Natural killer cell treated with Interleukin-12 subunit alpha and Interleukin-12 subunit beta and Interleukin-15 and Interleukin-18, amount 100 ng/mL, for 72 hours (primary cell): ENCODE data around the gene PTCD1. TPM values are rescaled to one million over a fixed set of nuclear protein-coding genes. Genes with fewer than 3 reads are reported as not detected.

ENCODE experiments used
- ATAC-seq, 2 donors: fragments of 150-1000 bp; cut with Tn5 transposase in 1 of 2; sonication (Bioruptor Pico), chemical (Tn5 transposase) in 1 of 2; 2 replicates each; pipeline ENCODE4 v1.10.0; 2021
- DNase-seq: peaks from one replicate; pipeline ENCODE4 v3.0.0; 2022; ENCODE audit warnings: low spot score
- H3K27ac Mint-ChIP-seq, 2 donors: 1 replicate in 1 of 2; 2 replicates in 1 of 2; pipeline ENCODE4 v1.8.0; 2022; ENCODE audit warnings: mixed read lengths in 2 of 2, mild to moderate bottlenecking in 1 of 2, moderate library complexity in 1 of 2
- H3K27me3 Mint-ChIP-seq, 2 donors: 1 replicate in 1 of 2; 2 replicates in 1 of 2; pipeline ENCODE4 v1.8.0; 2022; ENCODE audit warnings: mixed read lengths in 2 of 2
- H3K36me3 Mint-ChIP-seq: one replicate; pipeline ENCODE4 v1.8.0; 2022; ENCODE audit warnings: mixed read lengths
- H3K4me1 Mint-ChIP-seq, 2 donors: 1 replicate in 1 of 2; 2 replicates in 1 of 2; pipeline ENCODE4 v1.8.0; 2022; ENCODE audit warnings: low read depth in 2 of 2, mixed read lengths in 2 of 2, mild to moderate bottlenecking in 1 of 2
- H3K4me3 Mint-ChIP-seq: one replicate; pipeline ENCODE4 v1.8.0; 2022; ENCODE audit warnings: mixed read lengths
- H3K9me3 Mint-ChIP-seq: 2 replicates; pipeline ENCODE4 v1.8.0; 2022; ENCODE audit warnings: mixed read lengths
- total RNA-seq, 2 donors: library from RNA; stranded (reverse); gene quantifications; one replicate each; pipeline ENCODE4 v1.2.3, GENCODE V29; 2022

The PTCD1 gene, protein sequence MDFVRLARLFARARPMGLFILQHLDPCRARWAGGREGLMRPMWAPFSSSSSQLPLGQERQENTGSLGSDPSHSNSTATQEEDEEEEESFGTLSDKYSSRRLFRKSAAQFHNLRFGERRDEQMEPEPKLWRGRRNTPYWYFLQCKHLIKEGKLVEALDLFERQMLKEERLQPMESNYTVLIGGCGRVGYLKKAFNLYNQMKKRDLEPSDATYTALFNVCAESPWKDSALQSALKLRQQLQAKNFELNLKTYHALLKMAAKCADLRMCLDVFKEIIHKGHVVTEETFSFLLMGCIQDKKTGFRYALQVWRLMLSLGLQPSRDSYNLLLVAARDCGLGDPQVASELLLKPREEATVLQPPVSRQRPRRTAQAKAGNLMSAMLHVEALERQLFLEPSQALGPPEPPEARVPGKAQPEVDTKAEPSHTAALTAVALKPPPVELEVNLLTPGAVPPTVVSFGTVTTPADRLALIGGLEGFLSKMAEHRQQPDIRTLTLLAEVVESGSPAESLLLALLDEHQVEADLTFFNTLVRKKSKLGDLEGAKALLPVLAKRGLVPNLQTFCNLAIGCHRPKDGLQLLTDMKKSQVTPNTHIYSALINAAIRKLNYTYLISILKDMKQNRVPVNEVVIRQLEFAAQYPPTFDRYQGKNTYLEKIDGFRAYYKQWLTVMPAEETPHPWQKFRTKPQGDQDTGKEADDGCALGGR
- 10 to 100 TPM in 1 of 2 donors, 1 to 10 TPM in 1; 5.9 to 15.3 TPM for total RNA-seq

DNA sequence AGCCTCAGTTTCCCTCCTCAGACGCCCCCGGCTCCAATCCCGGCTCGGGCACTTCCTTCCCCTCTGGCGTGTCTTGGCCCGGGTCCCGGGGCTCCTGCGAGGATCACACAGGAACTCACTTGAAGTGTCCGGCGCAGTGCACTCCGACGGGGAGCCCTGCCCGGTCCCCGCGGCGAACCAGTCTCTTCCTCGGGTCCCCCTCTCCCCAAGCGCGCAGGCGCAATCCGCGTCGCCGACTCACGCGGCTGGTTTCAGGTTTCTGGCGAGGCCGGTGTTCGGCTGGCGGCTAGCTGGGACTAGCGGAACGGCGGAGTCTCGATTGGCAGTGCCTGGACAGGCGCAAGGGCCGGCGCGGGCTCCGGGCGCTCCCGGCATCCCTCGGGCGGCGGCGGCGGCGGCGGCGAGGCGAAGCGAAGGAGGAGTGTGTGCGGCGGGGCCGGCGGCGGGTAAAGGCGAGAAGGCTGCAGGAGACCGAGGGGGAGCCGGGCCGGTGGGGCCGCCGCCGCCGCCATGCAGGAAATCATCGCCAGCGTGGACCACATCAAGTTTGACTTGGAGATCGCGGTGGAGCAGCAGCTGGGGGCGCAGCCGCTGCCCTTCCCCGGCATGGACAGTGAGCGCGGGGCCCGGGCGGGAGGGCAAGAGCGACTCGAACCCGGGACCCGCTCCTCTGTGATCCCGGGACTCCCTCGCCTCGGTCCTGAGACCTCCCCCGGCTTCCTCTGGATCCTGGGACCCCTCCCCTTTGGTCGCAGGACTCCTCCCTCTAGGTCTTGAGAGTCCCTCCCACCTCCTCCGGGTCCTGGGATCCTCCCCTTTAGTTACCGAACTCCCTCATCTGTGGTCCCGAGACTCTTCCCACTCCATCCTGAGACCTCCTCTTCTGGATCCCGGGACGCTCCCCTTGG, at the start of gene PTCD1, which contains the start of gene CPSF4:
Gene PTCD1 (minus strand): TSS at position 226 of the 908 bp plus-strand sequence. CDS start 3,556 bp downstream, outside the sequence.
Gene CPSF4 (plus strand): TSS at position 371 of the 908 bp plus-strand sequence. CDS start 140 bp downstream, at position 511.
- H3K4me3 Mint-ChIP-seq: peak within 1 kb of the TSS; percentile 98

DNA sequence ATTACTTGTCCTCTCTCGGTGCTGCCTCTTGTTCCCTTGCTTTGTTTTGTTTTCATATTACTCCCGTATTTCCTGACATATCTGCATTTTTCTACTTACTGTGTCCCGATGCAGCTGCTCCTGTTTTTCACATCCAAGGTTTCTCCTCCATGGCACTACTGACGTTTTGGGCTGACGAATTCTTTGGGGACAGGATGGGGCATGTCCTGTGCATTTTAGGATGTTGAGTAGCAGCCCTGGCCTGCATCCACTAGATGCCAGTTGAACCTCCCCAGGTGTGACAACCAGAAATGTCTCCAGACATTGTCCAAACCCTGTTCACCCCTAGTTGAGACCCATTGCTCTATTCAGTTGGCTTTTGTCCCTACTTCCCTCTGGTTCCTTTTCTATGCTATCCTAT, 46.5 kb upstream of the PTCD1 start:
- no peak for DNase-seq
- ATAC-seq: no peak
- H3K27me3 Mint-ChIP-seq: no peaks in the 10 kb centered on the region
- no peak overlapping the region for H3K4me3 Mint-ChIP-seq
- H3K36me3 Mint-ChIP-seq: peaks cover 4% of the 10 kb centered on the region
- H3K9me3 Mint-ChIP-seq: no peaks in the 10 kb centered on the region
- H3K27ac Mint-ChIP-seq: peak overlapping the region in 1 of 2 donors; percentile 0
- H3K4me1 Mint-ChIP-seq: peaks cover 5 to 10% of the 10 kb centered on the region in 2 donors

More for the DNA sequence above, at the start of gene PTCD1, which contains the start of gene CPSF4:
- H3K27ac Mint-ChIP-seq: peak within 1 kb of the TSS; percentile 88
- DNase-seq: peak; percentile 97
- peaks cover 20 to 29% of the 10 kb centered on the region in 2 donors for H3K4me1 Mint-ChIP-seq
- H3K36me3 Mint-ChIP-seq: peaks cover 8% of the 10 kb centered on the region
- no peaks in the 10 kb centered on the region for H3K9me3 Mint-ChIP-seq
- peak; percentile 97 to 99 for ATAC-seq
- H3K27me3 Mint-ChIP-seq: no peaks in the 10 kb centered on the region

DNA sequence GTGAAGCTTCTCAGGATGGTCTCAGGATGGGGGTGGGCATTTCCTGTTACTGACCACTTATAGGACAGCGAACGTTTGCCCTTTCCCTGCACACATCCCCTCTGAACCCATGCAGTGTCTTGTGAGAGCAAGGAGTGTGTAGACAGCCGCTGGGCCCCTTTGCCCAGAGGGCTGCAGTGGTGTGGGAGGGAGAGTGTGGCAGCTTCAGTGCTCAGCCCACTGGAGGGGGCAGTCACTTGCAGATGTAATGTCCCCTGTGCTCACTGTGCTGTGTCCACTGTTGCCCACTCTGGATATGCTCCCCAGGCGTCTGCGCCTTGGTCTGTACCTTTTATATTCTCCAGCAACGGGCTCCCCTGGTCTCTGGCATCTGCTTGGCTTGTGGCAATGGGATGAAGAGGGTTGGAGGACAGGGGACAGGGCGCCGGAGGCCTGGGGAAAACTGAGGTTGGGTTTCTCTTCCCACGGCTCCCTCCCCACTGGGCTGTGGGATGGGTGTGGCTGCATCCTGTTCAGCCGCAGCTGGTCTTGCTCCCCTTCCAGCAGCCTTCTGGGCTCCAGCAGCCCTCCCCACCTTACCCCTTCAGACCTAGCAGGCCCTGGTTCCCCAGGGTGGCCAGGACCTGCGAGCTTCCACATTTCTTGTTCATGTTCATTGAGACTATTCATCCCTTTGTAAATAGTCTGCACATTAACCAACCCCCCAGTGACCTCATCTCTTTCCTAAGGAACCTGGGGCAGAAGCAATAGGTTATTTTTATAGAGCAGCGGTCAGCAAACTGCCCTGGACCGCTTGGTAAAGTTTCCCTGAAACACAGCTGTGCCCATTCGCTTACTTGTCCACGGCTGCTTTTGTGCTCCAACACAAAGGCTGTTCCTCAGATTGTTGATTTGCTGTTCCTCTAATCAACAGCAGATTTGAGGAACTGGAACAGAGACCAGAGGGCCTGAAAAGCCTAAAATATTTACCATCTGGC, 40.2 kb upstream of the PTCD1 start:
- peaks cover 17 to 18% of the 10 kb centered on the region in 2 donors for H3K4me1 Mint-ChIP-seq
- H3K4me3 Mint-ChIP-seq: no peak overlapping the region
- H3K27ac Mint-ChIP-seq: peak overlapping the region; percentile 23 to 66
- H3K27me3 Mint-ChIP-seq: no peaks in the 10 kb centered on the region
- H3K36me3 Mint-ChIP-seq: peaks cover 5% of the 10 kb centered on the region
- no peak for ATAC-seq
- no peak for DNase-seq
- H3K9me3 Mint-ChIP-seq: no peaks in the 10 kb centered on the region

DNA sequence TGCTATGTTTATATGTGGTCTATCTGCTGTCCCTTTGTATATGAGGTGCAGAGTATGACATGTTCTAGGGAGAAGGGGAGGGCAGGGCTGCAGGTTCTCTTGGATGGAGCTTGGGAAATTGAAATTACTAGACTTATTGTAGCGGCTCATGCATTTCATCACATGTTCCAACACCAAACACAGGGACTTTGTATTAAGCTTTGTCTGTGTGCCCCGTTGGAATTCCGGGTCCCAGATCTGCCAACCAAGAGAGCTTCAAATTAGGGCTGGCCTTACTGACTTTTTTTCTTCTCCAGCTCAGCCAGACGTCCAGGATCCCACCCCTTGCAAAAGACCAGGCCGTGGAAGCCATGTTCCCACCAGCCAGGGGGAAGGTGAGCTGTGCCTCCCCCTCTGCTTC, 37.5 kb upstream of the PTCD1 start:
- Mint-ChIP-seq H3K4me3 (no peak overlapping the region), H3K27me3 (no peaks in the 10 kb centered on the region), H3K27ac (no peak overlapping the region), H3K36me3 (peaks cover 10% of the 10 kb centered on the region), H3K9me3 (no peaks in the 10 kb centered on the region), H3K4me1 (peaks cover 29 to 34% of the 10 kb centered on the region in 2 donors)
- no peak for DNase-seq
- ATAC-seq: no peak

DNA sequence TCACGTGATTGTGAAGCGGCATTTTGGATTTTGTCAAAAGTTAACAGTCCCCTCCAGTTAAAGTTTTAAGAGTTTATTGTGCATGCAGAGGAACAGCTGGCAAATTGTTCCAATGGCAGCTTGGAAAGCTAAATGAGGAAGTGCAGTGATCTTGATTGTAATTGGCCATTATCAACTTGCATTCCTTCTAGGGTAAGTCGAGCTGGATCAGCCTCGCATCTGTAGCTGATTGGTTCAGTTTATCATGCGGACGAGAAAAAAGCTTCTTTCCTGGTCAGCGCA, 34.7 kb upstream of the PTCD1 start:
- Mint-ChIP-seq H3K9me3 (no peaks in the 10 kb centered on the region), H3K27ac (peak overlapping the region; percentile 90 to 95), H3K27me3 (no peaks in the 10 kb centered on the region), H3K36me3 (peaks cover 10% of the 10 kb centered on the region), H3K4me1 (peaks cover 21 to 33% of the 10 kb centered on the region in 2 donors), H3K4me3 (peak overlapping the region; percentile 98)
- DNase-seq: no peak
- no peak for ATAC-seq

DNA sequence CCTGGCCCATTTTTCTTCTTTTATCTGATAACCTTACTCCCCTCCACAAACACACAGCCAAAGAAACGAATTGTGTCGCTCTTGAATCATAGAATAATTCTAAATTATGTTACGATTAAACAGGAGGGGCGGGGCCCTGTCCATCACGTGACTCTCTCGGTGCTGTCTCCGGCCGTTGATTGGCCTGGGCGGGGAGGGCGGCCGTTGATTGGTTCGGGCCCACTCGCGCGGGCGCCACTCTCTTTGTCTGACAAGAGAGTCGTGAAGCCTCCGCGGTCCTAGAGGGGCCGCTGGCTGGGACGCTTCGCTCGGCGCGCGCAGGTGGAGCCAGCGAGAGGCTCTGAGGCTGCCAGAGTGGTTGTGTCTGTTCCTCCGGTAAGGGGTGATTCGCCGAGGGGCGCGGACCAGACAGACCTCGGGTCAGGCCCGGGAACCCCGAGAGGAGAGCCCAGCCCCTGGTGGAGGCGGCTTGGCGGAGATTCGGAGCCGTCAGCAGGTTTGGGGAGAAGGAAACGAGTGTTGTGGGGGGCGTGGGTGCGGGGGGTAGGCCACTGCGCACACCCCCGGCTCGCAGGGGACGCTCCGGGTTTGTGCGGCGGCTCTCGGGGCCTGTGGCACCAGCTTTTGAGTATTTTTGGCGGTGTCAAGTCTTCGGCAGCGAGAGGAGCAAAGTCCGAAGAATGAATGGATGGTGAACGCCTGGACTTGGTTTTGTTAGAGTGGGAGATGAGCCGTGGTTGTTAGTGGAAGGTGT, 34.1 kb upstream of the PTCD1 start, which contains the start of gene ZNF789:
Gene ZNF789 (plus strand): TSS at position 330 of the 754 bp plus-strand sequence. CDS start 3,567 bp downstream, outside the sequence.
- H3K4me1 Mint-ChIP-seq: peaks cover 17 to 28% of the 10 kb centered on the region in 2 donors
- ATAC-seq (peak; percentile 99 to 100), DNase-seq (peak; percentile 98)
- peak within 1 kb of the TSS; percentile 90 to 95 for H3K27ac Mint-ChIP-seq
- peak within 1 kb of the TSS; percentile 98 for H3K4me3 Mint-ChIP-seq
- peaks cover 10% of the 10 kb centered on the region for H3K36me3 Mint-ChIP-seq
- no peaks in the 10 kb centered on the region for H3K9me3 Mint-ChIP-seq
- H3K27me3 Mint-ChIP-seq: no peaks in the 10 kb centered on the region

DNA sequence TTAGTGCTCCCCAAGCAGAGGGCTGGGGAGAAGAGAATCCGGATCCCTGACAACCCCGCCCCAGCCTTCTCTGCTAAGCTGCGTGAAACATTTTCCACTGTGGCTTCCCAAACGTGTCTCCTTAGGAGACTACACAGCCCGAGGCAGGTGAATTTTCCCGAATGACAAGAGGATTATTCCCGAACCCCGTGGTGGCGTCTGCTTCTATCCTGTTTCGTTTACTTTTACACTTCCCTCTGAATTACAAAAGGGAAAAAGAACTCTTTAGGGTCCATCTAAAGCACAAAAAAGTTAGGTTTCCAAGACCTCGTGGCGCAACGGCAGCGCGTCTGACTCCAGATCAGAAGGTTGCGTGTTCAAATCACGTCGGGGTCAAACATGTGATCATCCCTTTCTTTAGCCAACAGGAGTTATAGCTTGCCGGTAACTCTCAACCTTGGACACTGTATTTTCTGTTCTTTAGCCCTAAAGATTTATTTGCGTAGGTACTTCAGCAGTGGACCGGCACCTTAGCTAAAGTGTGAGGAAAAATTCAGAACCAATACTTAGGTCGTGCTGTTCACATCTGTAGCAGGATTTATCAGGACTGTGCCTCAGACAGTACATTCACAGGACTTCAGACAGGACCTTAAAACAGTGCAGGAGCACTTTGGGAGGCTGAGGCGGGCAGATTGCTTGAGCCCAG, 30.9 kb upstream of the PTCD1 start:
- no peak overlapping the region for H3K4me3 Mint-ChIP-seq

DNA sequence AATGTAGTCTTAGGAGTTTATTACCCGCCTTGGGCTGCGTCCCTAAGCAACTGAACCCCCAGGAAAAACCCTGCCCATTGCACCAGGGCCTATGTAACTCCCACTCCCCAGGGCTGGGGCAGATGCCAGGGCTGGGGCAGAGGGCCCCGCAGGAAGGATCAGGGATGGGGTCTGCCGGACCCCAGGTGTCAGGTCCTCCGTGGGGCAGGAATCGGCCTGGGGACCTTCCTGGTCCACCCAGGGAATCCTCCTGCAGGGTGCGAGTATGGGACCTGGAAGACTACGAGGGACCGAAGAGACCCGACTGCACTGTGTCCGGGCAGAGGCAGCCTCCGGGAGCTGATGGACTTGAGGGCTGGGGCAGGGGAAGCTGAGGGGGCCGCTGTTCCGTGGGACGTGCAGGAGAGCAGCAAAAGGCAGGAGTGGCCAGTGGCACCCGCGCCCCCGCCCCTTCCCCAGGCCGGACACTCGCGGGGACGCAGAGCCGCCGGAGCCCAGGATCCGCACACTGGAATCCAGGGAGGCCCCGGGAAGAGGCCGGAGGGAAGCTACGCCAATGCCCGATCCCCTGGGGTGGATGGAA, 29.8 kb upstream of the PTCD1 start:
- H3K27me3 Mint-ChIP-seq: no peaks in the 10 kb centered on the region
- DNase-seq (no peak), ATAC-seq (no peak)
- H3K36me3 Mint-ChIP-seq: peaks cover 9% of the 10 kb centered on the region
- H3K4me3 Mint-ChIP-seq: no peak overlapping the region
- no peaks in the 10 kb centered on the region for H3K9me3 Mint-ChIP-seq
- no peak overlapping the region for H3K27ac Mint-ChIP-seq
- H3K4me1 Mint-ChIP-seq: peaks cover 32 to 36% of the 10 kb centered on the region in 2 donors

More for the DNA sequence above, 30.9 kb upstream of the PTCD1 start:
- no peaks in the 10 kb centered on the region for H3K27me3 Mint-ChIP-seq
- no peaks in the 10 kb centered on the region for H3K9me3 Mint-ChIP-seq
- peaks cover 27 to 31% of the 10 kb centered on the region in 2 donors for H3K4me1 Mint-ChIP-seq
- peaks cover 5% of the 10 kb centered on the region for H3K36me3 Mint-ChIP-seq
- DNase-seq (no peak), ATAC-seq (no peak)
- no peak overlapping the region for H3K27ac Mint-ChIP-seq

DNA sequence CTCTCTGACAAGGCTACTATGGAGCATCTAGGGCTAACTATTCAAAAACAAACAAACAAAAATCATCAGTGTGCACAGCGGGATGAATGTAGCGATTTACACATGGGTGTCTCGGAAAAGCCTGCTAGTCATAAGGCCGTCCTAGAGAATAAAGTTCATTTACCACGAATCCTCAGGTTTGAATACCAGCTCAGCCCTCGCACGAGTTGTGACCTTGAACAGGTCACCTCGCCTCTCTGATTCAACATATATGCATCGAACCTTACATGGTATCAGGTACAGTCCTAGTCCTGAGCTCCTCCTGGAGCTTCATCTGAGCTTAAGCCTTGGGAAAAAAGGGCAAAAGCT, 26.8 kb upstream of the PTCD1 start:
- H3K27ac Mint-ChIP-seq: peak overlapping the region; percentile 83 to 93
- peaks cover 4% of the 10 kb centered on the region for H3K36me3 Mint-ChIP-seq
- peak overlapping the region; percentile 96 for H3K4me3 Mint-ChIP-seq
- H3K9me3 Mint-ChIP-seq: no peaks in the 10 kb centered on the region
- no peak for DNase-seq
- ATAC-seq: peak in 1 of 2 donors; percentile 1
- H3K4me1 Mint-ChIP-seq: peaks cover 24 to 28% of the 10 kb centered on the region in 2 donors
- no peaks in the 10 kb centered on the region for H3K27me3 Mint-ChIP-seq

DNA sequence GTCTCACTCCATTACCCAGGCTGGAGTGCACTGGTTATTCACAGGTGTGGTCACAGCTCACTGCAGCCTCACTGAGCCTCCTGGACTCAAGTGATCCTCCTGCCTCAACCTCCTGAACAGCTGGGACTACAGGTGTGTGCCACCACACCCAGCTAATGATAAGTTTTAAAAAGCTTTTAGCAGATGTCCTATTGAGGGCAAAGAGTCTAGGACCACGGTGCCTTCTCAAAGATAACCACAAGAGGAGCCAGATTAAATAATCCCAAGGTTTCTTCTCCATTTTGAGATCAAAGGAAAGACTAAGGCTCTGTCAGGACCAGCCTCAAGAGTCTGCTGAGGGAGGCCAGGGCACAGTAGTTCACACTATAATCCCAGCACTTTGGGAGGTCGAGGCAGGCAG, 22.6 kb upstream of the PTCD1 start:
- no peaks in the 10 kb centered on the region for H3K27me3 Mint-ChIP-seq
- peaks cover 24 to 34% of the 10 kb centered on the region in 2 donors for H3K4me1 Mint-ChIP-seq

DNA sequence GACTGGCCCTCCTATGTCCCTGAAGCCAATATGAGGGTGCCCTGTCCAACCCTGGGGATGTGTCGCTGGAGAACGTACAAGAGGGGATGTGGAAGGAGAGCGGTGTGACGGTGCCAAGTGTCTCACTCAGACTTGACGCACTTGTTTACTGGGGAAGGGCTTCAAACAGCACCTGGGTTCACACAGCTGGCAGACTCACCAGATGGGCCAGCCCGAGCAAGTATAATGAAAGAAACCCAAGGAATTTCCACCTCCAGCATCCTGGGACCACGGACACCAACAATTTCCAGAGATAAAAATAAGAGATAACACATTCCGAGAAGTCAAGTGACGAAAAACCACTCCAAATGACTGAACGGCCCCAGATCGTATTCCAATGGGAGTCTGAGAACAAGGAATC, 22.1 kb upstream of the PTCD1 start:
- H3K9me3 Mint-ChIP-seq: no peaks in the 10 kb centered on the region
- ATAC-seq (no peak), DNase-seq (no peak)
- H3K27me3 Mint-ChIP-seq: no peaks in the 10 kb centered on the region
- no peak overlapping the region for H3K4me3 Mint-ChIP-seq
- H3K27ac Mint-ChIP-seq: peak overlapping the region; percentile 15 to 30
- H3K4me1 Mint-ChIP-seq: peaks cover 19 to 29% of the 10 kb centered on the region in 2 donors
- H3K36me3 Mint-ChIP-seq: peaks cover 9% of the 10 kb centered on the region

More for the DNA sequence above, 22.6 kb upstream of the PTCD1 start:
- no peak for DNase-seq
- Mint-ChIP-seq H3K27ac (no peak overlapping the region), H3K9me3 (no peaks in the 10 kb centered on the region), H3K36me3 (peaks cover 9% of the 10 kb centered on the region), H3K4me3 (no peak overlapping the region)
- no peak for ATAC-seq
